GM18517 (cell line): ENCODE results near the gene LRRC9.

ENCODE experiments used
- ATAC-seq: cut with Tn5 transposase; IDR thresholded peaks from one replicate; pipeline ENCODE4 v1.9.1; 2021; ENCODE audit warnings: mild to moderate bottlenecking, moderate library complexity; ENCODE audit not compliant: unreplicated experiment

LRRC9 gene

GRCh38 chr14:60106339-60106738 lies 186.4 kb downstream of the LRRC9 start:
- ATAC-seq = no peak

GRCh38 chr14:60107477-60107876 lies 187.5 kb downstream of the LRRC9 start:
- ATAC-seq = no peak

GRCh38 chr14:60111732-60112131 lies 191.8 kb downstream of the LRRC9 start:
- ATAC-seq = no peak
